HG02870 (cell line): ENCODE data around the gene F11.
"Not testable (repeated sequence)": the region's sequence is repeated elsewhere in the genome, so short reads cannot be mapped to it uniquely, and the experiment has no call there.

Source experiments
- ATAC-seq: cut with Tn5 transposase; IDR thresholded peaks from one replicate; pipeline ENCODE4 v1.9.1; 2021; ENCODE audit warnings: mild to moderate bottlenecking, moderate library complexity; ENCODE audit not compliant: unreplicated experiment

F11 gene

DNA sequence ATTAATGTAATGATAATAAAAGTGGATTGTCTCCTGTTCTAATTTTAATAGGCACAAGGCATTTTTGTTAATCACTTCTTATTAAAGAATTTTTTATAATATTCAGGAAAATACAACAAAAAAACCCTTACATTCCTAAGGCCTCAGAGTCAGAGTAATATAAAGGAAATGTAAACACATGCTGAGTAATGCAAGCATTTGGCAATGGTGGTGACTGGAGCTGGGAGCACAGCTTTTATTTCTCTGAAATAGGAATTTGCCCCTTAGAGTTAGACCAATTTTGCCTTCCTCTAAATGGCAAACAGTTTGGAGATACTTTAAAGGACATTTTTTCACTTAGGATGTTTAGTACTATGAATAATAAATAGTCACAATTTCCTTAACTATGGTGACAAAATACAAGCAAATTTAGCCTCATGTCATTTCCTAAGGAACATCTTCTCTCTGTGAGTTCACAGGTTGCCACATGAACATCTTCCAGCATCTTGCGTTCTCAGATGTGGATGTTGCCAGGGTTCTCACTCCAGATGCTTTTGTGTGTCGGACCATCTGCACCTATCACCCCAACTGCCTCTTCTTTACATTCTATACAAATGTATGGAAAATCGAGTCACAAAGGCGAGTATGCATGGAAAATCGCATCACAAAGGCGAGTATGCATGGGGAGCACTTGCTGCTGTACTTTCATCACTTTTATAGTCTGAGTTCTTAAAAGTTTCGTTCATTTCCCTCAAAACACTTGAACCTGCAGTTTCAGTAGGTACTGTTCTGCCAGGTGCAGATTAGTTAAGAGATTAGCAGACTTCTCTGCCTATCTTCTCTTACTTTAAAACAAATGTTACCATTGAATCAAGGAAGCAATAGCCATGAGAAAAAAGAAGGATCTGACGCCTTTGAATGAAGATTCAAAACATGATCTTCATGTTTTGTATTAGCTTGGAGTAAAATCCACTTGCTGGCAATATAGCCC is 15.9 kb upstream of the F11 start:
- ATAC-seq, result no peak

DNA sequence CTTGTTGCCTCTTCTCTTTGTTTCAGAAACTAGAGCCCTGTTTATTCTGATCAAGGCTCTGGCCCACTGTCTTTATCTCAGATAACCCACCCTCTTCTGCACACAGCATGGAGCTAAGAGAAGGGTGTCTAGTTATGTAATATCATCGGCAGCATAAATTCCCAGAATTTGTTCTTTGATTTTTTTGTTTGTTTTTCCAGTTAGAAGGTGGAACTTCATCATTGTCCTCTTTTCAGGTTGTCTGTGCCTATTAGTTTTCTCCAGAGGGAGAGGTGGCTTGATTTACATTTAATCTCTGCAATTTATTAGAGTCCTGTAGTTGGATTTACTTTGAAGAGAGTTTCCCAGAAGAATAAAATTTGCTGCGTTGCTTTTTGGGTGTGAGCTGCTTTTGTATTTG is 15.2 kb upstream of the F11 start:
- ATAC-seq, result no peak

DNA sequence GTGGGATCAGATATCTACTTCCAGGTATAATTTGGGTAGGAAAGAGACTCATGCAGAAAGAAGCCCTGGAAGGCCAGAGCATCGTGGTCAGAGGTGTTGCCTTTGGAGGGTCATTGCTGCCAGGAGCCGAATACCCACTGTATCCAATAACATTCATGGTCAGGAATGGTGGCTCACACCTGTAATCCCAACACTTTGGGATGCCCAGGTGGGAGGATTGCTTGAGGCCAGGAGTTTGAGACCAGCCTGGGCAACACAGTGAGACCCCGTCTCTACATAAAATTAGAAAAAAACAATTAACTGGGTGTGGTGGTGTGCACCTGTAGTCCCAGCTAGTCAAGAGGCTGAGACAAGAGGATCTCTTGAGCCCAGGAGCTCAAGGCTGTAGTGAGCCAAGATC is 10.9 kb upstream of the F11 start:
- ATAC-seq, result no peak

DNA sequence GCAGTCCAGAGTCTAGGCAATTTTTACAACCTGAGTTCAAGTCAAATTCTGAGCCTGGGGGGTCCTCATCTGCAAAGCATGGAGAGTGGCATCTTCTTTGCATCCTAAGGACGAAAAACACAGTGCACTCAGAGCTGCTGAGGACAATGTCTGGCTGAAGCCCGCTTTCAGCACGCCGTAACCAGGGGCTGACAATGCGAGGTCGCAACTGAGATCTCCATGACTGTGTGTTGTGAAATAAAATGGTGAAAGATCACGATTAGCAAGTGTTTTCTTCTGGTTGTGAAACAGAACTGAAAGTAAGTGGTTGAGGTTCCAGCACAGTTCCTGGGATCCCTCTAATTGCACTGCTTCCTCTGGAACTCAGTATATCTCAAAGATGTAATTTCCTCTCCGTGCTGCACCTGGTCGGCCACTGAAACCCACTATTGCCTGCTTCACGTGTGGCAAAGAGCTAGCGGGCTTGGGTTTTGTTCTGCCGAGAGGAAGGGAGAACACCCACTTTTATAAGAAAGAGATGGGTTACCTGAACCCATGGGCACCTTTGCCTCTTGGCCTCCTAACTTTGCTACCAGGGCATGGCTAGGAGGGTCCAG is 7.7 kb upstream of the F11 start:
- no peak for ATAC-seq

DNA sequence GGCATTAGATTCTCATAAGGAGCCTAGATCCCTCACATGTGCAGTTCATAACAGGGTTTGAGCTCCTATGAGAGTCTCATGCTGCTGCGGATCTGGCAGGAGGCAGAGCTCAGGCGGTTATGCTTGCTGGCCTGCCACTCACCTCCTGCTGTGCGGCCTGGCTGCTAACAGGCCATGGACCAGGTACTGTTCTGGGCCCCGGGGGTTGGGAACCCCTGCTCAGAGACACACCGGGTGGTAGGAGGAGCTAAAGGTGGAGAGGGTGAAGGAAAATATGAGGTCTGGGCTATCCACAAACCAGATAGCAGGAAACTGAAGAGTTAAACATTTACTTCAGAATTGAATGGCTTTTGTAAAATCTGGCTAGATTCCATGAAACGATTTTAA is 5.9 kb upstream of the F11 start:
- no peak for ATAC-seq

DNA sequence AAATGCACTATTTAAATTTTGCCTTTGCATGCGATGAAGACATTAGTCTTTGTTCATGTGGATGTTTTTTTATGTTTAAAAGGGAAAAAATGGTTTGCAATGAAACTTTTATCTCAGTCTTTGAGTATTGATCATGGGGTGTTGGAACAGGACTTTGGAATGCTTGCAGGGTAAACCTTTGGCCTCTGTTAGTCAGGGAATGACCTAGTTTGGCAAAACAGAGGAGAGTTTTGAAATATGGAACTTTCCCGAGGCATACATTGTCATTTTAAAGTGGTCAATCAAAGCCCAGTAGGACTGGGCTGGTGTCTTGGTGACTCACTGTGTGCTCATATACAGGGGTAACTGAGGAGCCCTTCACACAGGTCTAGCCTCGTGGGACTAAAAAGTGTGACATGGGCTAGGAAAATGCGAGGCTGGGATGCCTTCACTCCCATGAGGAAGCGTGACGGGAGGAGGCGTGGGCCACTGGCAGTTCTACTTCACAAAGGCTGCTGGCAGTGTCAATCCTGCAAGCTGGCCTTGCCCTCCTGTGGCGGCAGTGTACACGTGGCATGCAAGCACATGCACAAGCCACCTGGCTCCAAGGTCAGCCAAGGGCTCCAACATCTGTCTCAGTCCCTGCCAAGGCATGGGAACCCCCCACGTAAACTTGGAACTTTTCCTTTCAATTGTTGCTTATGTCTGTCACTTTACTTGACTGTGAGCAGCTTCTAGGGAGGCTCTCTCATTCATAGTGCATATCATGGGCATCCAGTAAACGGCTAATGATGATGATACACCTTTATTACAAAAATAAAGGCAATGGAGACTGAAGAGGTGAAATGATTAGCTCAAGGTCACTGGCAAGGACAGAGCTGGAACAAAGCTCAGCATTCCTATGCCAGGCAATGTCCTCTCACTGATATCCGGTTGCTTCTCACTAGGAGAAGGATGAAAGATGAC is 5.2 kb upstream of the F11 start:
- ATAC-seq, result no peak

DNA sequence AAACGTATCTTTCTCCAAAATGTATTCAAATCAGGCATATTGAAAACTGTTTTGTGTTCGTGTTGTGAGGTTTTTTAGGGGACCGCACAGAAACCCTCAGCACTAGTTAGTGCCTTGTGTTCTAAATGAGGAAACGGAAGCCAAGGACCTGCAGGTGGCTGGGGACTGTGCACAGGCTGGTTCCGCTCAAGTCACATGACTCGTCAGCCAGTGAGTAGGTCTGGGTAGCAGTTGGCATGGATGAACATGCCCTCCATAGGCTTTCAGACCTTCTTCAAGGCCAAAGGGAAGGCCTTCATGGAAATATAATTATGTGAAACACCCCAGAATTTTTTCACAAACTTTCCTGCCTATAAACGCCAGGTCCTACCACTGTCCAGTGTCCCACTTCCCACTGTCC is 1.3 kb upstream of the F11 start:
- no peak for ATAC-seq

DNA sequence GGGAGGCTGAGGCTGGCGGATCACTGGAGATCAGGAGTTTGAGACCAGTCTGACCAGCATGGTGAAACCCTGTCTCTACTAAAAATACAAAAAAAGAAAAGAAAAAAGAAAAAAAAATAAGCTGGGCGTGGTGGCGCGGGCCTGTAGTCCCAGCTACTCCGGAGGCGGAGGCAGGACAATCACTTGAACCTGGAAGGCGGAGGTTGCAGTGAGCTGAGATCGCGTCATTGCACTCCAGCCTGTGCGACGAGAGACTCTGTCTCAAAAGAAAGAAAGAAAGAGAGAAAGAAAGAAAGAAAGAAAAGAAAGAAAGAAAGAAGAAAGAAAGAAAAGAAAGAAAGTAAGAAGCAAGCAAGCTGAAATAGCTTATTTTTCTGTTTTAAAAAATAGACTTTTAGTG is 739 bp upstream of the F11 start:
- ATAC-seq, result not testable (repeated sequence)

DNA sequence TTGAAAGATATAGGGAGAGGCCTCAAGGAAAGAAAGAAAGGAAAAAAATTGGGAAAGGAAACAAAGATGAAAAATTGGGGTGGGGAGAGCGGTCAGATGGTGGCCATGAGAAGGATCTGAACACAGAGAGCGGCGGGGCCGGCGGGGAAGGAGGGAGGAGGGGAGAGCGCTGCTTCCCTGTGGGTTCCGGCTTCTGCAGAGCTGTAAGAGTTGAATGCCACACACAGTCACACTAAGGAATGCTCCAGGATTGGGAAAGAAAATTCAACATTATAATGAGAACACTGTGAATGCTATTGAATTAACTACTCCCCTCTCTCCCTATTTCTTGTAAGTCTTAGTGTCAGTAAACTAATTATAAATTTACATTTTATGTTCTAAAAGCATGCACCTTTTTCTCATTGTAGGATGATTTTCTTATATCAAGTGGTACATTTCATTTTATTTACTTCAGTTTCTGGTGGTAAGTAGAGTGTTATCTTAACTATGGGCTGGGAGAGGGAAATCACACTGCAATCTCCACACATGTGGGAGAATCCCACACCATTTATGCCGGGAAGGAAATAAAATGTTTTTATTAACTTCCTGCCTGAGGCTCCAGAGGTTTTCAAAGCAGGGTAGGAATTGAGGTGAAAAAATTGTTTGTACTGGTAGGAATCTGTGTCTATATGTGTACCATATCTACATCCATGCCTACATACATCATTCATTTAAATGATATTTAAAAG is 904 bp downstream of the F11 start:
- no peak for ATAC-seq

DNA sequence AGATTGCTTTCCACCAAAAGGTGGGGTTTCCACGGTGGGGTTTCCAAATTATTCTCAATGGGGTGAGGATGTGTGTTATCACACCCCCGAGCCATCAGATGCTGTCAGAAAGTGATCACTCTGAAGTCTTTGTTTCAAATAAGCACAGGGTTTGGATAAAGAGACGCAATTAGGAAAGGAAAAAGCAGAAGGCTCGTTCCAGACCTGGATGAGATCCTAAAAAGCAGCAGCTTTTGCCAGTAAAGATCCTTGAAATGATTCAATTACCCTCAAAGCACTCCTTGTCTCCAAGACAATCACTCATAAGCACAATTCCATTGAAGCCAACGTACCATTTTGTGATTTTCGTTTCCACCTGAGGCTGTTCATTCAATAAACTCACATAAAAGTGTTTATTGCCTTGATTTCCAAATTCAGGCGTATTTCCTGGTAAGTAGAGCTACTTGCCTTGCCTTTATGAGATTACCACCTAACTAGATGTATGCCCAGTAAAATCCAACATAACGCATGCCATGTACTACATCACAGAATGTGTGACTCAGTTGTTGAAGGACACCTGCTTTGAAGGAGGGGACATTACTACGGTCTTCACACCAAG is 5.2 kb downstream of the F11 start:
- no peak for ATAC-seq

DNA sequence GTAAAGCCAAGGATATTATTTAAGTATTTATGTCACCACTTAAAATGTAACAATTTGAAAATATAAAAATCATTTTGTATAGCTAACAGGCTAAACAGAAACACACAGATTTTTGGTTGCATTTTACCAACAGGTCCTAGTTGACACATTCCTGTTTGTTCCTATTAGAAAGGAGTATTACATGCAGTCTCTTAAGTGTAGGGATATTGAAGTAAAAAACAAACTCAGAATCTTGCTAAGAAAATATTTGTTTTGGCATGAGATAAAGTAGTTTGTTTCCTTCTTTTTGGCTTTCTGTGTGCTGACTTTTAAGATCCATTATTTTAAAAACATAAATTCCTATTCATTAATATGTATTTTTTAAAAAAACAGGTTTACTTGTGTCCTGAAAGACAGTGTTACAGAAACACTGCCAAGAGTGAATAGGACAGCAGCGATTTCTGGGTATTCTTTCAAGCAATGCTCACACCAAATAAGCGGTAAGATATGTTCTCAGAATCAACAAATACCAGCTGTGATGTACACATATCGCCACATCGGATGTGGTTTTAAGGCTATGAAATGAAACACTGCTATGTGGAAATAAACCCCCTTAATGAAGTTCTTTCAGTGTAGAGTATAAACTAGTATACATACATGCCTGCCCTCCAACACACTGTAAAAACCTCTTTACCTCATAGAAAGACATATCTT is 6.9 kb downstream of the F11 start:
- no peak for ATAC-seq

DNA sequence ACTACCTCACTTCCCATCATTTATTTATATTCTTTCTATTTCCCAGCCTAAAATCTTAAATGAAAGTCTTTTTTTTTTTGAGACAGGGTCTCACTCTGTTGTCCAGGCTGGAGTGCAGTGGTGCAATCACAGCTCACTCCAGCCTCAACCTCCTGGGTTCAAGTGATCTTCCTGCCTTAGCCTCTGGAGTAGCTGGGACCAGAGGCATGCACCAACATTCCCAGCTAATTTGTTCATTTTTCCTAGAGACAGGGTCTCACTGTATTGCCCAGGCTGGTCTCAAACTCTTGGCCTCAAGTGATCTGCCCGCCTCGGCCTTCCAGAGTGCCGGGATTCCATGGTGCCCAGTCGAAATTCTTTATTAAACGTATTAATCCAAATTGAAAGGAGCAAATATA is 7.4 kb downstream of the F11 start:
- not testable (repeated sequence) for ATAC-seq

DNA sequence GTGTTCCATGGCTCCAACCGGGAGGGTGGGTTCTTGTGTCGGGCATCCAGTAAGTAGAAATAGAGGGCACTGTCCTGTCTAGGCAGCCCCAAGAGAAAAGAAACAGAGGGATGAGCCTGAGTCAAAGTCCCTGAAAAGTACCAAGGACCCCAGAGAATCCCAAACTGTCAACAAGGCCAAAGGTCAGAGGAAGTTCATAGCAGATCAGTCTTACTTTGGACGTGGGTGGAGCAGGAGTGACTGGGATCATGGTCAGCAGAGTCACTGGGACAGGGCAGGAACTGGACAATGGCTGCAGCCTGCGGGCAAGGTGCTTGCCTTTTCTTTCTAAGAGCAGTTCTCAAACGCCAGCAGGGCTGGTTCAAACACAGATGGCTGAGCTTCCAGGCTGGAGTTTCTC is 17.3 kb downstream of the F11 start:
- no peak for ATAC-seq

DNA sequence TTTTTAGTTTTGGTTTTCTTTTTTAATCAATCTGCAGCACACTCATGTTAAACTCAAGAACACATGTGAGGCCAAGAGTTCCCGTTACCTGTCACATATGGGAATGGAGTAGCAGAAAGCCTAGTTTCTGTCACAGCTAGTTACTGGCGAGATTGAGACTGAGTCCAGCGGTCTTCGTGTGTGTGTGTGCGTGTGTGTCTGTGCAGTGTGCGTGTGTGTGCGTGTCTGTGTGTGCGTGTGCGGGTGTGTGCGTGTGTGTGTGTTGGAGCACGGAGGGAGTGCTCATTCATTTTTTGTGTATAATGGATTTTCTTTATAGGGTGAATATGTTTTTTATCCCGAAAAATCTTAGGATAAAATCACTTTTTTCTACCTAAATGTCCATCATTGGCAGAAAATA is 19.2 kb downstream of the F11 start:
- no peak for ATAC-seq

DNA sequence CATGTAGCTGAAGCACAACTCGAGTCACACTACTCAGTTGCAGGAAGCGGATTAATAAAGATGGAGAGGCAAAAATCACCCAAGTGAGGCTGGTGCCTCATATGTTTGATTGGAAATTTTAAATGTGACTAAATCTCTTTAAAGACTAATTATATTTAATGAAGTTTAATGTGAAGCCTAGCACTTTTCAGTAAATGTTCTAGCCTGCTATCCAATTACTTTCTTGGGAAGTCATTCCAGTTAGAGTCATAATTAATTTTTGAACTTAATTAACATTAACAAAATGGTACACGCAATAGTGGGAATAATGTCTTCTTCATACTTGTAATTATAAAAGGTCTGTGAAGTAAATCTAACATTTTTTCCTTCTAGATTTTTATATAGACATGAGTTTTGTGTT is 20.6 kb downstream of the F11 start:
- no peak for ATAC-seq

DNA sequence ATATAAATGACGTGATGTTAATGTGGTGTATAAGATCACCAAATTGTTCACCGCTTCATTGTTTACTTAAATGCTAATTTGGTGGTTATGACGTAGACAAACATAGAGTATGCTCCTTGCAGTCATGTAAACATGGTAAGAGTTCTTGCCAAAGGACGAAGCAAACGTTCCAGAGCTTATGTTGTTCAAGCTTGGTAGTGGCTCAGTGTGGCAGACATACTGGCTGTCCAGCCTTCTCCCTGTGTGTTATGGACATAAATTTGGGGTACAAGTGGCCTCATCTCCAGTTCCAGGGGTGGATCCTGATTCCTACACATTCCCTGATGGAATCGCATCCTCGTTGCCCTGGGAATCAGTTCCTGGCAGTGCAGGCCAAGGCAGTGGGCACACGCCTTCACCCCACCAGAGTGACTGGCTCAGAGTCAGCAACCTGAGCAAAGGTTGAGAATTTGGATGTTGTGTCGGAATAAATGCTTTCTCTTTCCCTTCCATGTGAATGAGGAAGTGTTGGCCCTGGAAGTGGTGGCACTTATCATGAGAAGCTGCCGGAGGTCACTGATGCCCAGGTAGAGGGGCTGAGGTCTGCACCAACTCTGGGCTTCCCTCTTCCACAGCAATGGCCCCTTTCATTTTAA is 25.4 kb downstream of the F11 start:
- ATAC-seq, result no peak

DNA sequence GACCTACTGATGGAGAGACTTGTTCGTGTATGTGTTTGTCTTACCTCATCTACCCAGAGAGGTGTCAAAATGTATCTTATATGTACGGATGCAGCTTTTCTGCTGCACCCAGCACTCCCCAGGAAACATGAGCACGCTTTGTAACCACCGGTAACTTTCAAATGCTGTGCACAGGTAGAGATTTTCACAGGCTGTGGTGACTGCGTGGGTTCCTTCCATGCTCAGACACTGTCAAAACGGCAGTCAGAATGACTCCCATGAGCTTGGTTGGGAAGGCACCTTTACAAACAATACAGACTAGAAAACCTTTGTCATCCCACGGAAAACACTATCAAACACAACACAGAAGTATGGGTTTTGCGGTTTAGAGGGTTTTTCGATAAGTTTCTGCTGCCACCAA is 28.2 kb downstream of the F11 start:
- no peak for ATAC-seq

DNA sequence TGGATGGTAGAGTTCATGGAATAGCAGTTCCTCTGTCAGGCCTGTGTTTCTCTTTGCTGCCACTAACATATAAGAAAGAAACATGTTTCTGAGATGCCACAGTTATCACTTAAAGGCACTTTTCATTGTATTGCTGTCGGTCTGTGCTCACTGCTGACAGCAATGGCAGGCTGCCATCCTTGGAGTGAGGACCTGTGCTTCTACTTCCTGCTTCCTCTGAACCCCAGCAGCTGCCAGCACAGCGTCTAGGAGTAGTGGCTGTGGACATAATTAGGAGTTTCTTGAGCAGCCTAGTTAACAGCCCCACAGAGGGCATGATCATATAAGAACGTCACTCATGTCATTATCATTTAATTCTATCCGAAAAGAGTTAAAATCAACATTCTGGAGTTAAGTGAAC is 30.5 kb downstream of the F11 start:
- ATAC-seq, result no peak

DNA sequence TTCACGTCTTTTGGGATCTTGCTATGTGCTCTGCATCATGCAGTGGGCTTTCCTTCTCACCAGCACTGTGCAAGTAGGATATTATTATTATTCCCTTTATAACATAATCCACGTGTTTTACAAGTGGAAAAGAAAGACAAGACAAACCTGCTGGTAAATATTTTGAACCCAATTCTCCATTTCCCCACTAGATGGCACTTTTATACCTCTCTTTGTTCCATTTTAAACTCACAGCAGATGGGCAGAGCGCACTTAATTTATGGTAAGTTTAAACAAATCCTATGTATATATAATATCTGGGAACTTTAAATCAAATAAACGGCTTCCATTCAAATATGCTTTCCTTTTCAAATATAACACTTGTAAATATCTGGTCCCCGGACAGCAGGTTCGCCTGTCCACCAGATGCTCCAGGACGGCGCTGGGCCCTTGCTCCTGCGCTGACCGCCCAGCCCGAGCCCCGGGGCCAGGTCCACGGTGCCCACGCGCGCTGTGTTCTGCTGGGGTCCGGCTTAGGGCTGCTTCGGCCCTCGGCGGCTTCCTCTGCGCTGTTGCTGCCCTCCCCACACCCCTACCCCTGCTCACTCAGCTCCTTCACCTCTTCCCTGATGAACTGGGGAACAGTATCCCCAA is 31.1 kb downstream of the F11 start:
- no peak for ATAC-seq
